ENCODE data around the gene ACE.

Gene ACE

GRCh38 chr17:63503341-63503705 lies 26.5 kb downstream of the ACE start:
- no peak for TF ChIP-seq CTCF (IDR thresholded peaks at IDR 0.05)
- H3K36me3 ChIP-seq = no peaks in the 10 kb centered on the region

GRCh38 chr17:63504261-63504660 lies 27.4 kb downstream of the ACE start:
- Histone ChIP-seq H3K36me3 (no peaks in the 10 kb centered on the region), H3K9me3 (no peaks in the 10 kb centered on the region), H3K27me3 (peaks cover 34% of the 10 kb centered on the region), H3K4me1 (ENCODE audit: control insufficient read depth in 1 of 2, insufficient read depth in 1 of 2, low read depth in 1 of 2, low read length in 1 of 2) (no peaks in the 10 kb centered on the region), H3K4me3 (ENCODE audit: low read depth in 1 of 2, low read length in 1 of 2) (no peak overlapping the region), H3K27ac (no peak overlapping the region)
- TF ChIP-seq CTCF (IDR thresholded peaks at IDR 0.05) = no peak

More at GRCh38 chr17:63503341-63503705, 26.5 kb downstream of the ACE start:
- H3K9me3 ChIP-seq = no peaks in the 10 kb centered on the region
- H3K27ac ChIP-seq = no peak overlapping the region
- no peaks in the 10 kb centered on the region for H3K4me1 ChIP-seq (ENCODE audit: control insufficient read depth in 1 of 2, insufficient read depth in 1 of 2, low read depth in 1 of 2, low read length in 1 of 2)
- peaks cover 34% of the 10 kb centered on the region for H3K27me3 ChIP-seq
- no peak overlapping the region for H3K4me3 ChIP-seq (ENCODE audit: low read depth in 1 of 2, low read length in 1 of 2)

- H3K4me3 ChIP-seq (ENCODE audit: low read depth in 1 of 2, low read length in 1 of 2) = no peak overlapping the region
- no peaks in the 10 kb centered on the region for H3K4me1 ChIP-seq (ENCODE audit: control insufficient read depth in 1 of 2, insufficient read depth in 1 of 2, low read depth in 1 of 2, low read length in 1 of 2)
- no peaks in the 10 kb centered on the region for H3K9me3 ChIP-seq
- H3K36me3 ChIP-seq = no peaks in the 10 kb centered on the region
- H3K27ac ChIP-seq = no peak overlapping the region
- peaks cover 33% of the 10 kb centered on the region for H3K27me3 ChIP-seq
- TF ChIP-seq CTCF (IDR thresholded peaks at IDR 0.05) = no peak
These were observed 28.5 kb downstream of the ACE start for GRCh38 chr17:63505341-63505740.

GRCh38 chr17:63506627-63507026 lies 29.8 kb downstream of the ACE start:
- Histone ChIP-seq H3K27me3 (peaks cover 23% of the 10 kb centered on the region), H3K27ac (no peak overlapping the region), H3K4me1 (ENCODE audit: control insufficient read depth in 1 of 2, insufficient read depth in 1 of 2, low read depth in 1 of 2, low read length in 1 of 2) (no peaks in the 10 kb centered on the region), H3K9me3 (no peaks in the 10 kb centered on the region), H3K36me3 (no peaks in the 10 kb centered on the region), H3K4me3 (ENCODE audit: low read depth in 1 of 2, low read length in 1 of 2) (no peak overlapping the region)
- TF ChIP-seq CTCF (IDR thresholded peaks at IDR 0.05) = no peak

- Histone ChIP-seq H3K27me3 (peaks cover 17% of the 10 kb centered on the region), H3K4me1 (ENCODE audit: control insufficient read depth in 1 of 2, insufficient read depth in 1 of 2, low read depth in 1 of 2, low read length in 1 of 2) (no peaks in the 10 kb centered on the region), H3K9me3 (no peaks in the 10 kb centered on the region), H3K27ac (no peak overlapping the region), H3K36me3 (no peaks in the 10 kb centered on the region), H3K4me3 (ENCODE audit: low read depth in 1 of 2, low read length in 1 of 2) (no peak overlapping the region)
- no peak for TF ChIP-seq CTCF (IDR thresholded peaks at IDR 0.05)
These were observed 34.5 kb downstream of the ACE start for GRCh38 chr17:63511331-63511730.

GRCh38 chr17:63512388-63512787 lies 35.5 kb downstream of the ACE start:
- no peak overlapping the region for H3K4me3 ChIP-seq (ENCODE audit: low read depth in 1 of 2, low read length in 1 of 2)
- no peaks in the 10 kb centered on the region for H3K36me3 ChIP-seq
- peaks cover 24% of the 10 kb centered on the region for H3K27me3 ChIP-seq
- no peak overlapping the region for H3K27ac ChIP-seq
- no peak for TF ChIP-seq CTCF (IDR thresholded peaks at IDR 0.05)
- H3K9me3 ChIP-seq = no peaks in the 10 kb centered on the region
- H3K4me1 ChIP-seq (ENCODE audit: control insufficient read depth in 1 of 2, insufficient read depth in 1 of 2, low read depth in 1 of 2, low read length in 1 of 2) = no peaks in the 10 kb centered on the region
